CMK (cell line): ENCODE results near the gene PTPRE.

Experiments used
- DNase-seq: peaks from one replicate; pipeline ENCODE4 v3.0.0-alpha.2; 2010; ENCODE audit warnings: low read depth

The PTPRE gene

GRCh38 chr10:128125944-128126764, 219.3 kb downstream of the PTPRE start, which contains the start of gene MKI67:
Gene MKI67 (minus strand): TSS chr10:128126423. CDS start chr10:128125667, 756 bp downstream.
- DNase-seq: peak; percentile 39

GRCh38 chr10:128128582-128128981, 221.7 kb downstream of the PTPRE start:
- no peak for DNase-seq

- no peak for DNase-seq
These were observed 223.1 kb downstream of the PTPRE start for GRCh38 chr10:128130051-128130450.
